Nucleus accumbens (tissue), 56 donors: ENCODE results near the gene LSP1.
"Not testable (repeated sequence)": the region's sequence is repeated elsewhere in the genome, so short reads cannot be mapped to it uniquely, and the experiment has no call there.

Experiments
- DNase-seq, 56 donors: peaks; one replicate each; lab custom pipeline; 2025; lab: John Stamatoyannopoulos, UW

The LSP1 gene

GRCh38 chr11:1874441-1875092 lies 21.7 kb downstream of the LSP1 start:
- DNase-seq: not testable (repeated sequence)

DNA sequence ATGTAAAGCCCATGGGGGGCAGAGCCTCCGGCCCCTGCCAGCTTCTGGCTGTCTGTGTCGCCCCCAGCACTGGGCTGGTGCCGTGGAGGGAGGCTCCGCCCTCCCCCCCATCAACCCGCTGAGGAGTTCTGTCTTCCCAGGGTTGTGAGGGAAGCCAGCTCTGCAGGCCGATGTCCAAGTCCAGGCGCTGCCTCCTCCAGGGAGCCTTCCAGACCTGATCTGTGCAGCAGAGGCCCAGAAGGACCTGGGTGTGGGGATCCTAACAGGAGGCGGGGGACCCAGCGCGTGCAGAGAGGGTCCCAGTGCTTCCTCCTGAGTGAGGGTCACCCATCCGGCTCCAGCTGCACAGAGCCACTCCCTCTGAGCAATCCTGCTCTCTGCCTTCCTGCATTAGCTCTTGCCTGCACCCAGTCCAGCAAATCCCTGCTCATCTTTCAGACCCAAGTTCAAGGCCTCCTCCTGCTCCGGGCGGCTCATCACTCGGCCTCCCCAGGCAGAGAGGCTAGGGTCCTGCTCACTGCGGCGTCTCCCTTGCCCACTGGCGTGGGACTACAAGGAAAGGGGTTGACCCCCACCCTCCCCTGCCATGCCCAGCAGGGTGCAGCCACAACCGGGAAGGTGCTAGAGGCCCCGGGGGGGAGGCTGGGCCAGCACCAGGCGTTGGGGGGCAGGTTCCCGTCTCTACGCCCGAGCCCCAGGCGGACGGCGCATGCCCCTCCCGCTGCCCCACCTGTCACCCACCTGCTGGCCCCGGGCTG lies 22.4 kb downstream of the LSP1 start:
- no peak for DNase-seq

DNA sequence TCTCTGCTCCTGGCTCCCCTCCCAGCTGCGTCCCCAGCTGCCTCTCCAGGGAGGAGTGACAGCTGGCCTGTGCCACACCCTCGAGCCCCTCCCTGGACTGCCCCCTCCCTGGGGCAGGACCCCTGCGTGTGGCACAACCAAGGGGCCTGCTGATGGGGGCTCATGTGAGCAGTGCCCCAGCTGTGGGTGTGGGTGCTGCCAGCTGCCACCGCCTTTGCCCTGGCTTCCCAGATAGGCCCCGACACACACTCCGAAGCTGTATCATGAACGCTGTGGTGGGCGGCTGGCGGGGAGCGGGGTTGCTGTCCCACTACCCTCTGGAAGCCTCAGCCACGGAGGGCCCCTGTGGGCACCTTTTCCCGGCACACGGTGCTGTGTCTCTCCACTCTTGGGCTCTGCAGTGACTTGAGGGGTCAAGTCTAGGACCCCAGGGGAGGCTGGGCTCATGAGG lies 23.0 kb downstream of the LSP1 start:
- not testable (repeated sequence) for DNase-seq

DNA sequence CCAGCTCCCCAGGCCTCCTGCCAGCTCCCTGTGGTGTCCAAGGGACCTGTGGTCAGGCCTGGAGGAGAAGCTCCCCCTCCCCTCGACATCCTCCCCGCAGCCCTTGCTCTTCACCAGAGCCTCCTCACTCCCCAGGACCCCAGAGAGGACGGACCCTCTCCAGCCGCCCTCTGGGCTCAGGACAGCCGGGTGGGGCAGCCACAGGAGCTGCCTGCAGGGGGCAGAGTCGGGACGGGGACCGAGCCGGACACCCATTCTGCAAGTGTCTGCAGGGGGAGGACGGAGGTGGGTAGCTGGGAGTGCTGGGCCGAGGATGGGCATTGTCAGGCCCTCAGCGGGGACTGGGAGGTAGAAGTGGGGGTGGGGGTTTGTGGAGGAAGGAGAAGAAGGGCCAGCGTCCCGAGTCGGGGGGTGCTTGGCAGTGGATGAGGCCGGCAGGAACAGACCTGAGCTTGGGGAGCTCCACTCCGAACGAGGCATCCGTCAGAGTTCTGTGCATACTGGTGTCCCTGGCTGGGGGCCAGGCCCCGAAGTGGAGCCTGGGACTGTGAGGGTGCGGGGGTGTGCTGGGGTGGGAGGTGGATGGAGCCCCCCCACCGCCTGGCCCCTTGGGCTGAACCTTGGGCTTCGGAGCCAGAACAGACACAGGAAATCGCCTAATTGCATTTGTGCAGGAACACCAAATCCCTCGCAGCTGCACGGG lies 23.6 kb downstream of the LSP1 start:
- DNase-seq: no peak

GRCh38 chr11:1877211-1878136 lies 24.6 kb downstream of the LSP1 start:
- peak in 1 of 56 donors; percentile 48 for DNase-seq

DNA sequence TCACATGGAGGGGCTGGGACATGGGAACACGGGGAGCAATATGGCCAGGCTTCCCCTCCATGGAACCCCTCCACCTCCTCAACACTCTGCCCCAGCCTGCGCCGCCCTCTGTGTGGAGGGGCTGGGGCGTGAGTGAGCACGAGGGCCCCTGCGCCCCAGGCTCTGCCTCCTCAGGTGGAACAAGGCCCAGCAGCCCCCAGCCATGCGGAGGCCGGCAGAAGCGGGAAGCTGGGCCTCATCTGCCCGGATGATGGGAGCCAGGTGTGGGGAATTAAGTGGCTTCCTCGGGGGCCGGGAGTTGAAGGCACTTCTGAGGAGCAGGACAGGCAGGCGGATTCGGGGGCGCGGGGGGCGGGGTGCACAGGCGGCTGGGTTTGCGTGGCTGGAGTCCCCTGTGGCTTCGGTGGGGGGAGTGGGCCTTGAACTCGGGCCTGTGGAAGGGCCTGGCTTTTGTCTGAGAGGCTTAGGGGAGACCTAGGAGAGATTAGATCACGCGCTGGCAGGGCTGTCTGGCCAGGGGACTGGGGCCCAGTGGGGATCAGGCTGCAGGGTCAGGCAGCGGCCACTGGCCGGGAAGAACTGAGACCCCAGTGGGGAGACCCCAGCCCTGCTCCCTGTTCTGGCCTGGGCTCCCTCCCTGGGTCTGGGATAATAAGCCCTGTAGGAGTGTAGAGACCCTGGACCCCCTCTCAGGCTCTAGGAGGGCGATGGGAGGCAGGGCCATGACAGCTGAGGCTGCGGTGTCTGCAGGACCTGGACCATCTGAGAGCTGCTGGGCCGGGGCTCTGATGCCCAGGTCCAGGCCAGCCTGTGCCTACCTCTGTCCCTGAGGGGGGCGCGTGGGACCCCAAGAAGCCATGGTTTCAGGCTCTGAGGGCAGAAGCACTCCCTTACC lies 25.5 kb downstream of the LSP1 start:
- no peak for DNase-seq

DNA sequence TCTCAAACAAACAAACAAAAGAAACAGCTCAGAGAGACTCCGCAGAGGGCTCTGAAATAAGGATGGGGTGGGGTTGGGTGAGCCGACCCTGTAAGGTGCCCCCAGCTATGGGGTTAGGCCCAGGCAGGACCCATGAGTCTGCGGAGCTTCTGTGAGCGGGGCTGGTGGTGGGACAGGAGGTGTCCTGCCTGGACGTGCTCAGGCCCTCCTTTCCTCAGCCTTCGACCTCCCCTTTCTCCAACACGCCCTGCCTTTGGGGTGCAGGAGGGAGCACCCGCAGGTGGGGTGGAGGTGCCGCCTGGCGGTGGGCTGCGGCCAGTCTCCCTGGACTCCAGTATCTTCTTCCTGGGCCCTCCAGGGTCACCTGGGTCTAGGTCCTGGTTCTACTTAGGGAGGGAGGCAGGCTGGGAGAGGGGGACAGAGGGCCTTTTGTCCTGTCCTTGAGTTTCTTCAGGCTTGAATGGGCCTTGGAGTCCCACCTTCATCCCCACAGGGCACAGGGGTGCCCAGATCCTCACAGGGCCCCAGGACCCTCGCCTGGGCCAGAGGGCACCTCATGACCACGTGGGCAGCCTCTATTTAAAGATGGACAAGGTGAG lies 26.6 kb downstream of the LSP1 start:
- DNase-seq: no peak

GRCh38 chr11:1879941-1880720 lies 27.2 kb downstream of the LSP1 start:
- DNase-seq: no peak

DNA sequence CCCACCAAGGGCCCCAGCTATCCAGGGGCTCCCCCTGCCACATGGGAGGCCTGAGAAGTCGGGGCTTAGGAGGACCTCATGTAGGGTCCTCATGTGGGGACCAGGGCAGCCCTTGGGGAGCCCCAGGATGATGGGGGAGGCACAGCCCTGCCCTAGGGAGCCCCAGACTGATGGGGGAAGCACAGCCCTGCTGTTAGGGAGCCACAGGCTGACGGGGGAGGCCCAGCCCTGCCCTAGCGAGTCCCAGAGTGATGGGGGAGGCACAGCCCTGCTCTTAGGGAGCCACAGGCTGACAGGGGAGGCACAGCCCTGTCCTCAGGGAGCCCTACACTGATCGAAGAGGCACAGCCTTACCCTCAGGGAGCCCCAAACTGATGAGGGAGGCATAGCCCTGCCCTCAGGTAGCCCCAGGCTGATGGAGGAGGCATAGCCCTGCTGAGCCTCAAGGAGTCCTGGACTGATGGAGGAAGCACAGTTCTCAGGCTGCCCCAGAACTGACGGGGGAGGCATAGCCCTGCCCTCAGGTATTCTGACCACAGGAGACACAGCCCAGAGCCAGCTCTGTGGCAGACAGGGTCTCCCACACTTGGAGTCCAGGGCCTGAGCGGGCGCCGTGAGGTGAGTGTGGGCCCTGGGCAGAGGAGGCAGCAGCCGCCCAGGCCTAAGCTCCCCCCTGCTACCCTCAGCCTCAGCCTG lies 28.0 kb downstream of the LSP1 start:
- DNase-seq: no peak

DNA sequence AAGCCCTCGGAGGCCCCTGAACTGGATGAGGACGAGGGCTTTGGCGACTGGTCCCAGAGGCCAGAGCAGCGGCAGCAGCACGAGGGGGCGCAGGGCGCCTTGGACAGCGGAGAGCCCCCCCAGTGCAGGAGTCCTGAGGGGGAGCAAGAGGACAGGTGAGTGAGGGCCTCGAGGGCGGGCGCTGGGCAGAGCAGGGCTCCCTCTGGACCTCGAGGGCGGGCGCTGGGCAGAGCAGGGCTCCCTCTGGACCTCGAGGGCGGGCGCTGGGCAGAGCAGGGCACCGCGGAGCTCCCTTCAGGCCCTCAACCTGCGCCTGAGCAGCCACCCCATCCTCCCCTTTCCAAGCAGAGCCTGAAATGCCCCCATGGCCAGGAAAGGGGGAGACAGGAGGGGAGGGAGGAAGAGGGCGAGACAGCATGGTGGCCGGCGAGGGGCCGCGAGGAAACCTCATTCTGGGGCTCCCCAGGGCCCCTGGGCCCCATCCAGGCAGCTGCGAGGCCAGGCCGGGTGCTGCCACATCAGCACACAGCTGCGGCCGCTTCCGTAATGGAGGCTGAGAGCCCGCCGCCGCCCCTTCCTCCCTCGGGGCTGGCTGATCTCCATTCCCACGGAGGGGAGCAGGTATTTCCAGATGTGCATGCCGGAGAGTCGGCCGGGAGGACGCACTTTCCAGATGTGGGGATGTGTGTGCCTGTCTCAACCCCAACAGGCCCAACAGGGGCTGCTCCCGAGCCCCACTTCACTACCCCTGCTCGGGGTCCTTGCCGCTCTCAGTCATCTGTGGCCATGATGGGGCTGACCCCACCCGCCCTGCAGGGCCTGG lies 28.8 kb downstream of the LSP1 start:
- DNase-seq: no peak

- peak in 44 of 56 donors; percentile 9 to 78 (median 38) for DNase-seq
Measured at GRCh38 chr11:1882265-1883238, 29.7 kb downstream of the LSP1 start.

DNA sequence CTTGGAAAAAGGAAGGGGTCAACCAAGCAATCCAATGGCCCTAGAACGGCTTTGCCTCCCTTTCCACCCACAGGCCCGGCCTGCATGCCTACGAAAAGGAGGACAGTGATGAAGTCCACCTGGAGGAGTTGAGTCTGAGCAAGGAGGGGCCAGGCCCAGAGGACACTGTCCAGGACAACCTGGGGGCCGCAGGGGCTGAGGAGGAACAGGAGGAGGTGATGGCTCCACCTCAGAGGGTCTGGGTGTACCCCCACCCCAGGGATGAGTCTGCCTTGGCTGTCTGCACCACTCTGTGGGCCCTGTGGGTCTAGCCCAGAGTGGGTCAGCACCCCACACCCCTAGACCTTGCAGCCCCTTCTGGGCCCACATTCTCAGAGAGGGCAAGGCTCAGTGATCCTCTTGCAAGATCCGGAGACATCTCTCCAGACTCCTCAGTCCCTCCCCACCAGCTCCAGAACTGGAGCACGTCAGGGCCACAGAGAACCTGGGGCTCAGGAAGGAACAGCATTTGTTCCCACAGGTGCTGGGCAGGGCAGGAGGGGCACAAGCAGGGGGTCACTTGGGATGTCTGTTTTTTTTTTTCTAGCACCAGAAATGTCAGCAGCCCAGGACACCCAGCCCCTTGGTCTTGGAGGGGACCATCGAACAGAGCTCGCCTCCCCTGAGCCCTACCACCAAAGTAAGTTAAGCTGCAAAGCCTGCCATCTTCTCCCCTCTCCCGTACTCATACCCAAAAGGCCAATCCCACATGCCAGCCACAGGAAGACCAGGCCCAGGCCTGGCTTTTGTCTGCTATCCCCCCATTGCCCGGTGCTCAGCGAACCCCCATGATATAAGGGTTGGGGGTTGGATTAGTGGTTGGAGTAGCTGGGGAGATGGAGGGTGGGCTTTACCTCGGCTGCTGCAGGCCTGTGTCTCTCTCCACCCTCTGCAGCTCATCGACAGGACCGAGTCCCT lies 30.7 kb downstream of the LSP1 start:
- no peak for DNase-seq

GRCh38 chr11:1884303-1884700 lies 31.4 kb downstream of the LSP1 start:
- DNase-seq: no peak

GRCh38 chr11:1886551-1886950 lies 33.7 kb downstream of the LSP1 start:
- not testable (repeated sequence) for DNase-seq
